ENCODE data around the gene ACADSB.

GRCh38 chr10:123086281-123086680 lies 77.5 kb downstream of the ACADSB start:
- TF ChIP-seq CTCF (IDR thresholded peaks at IDR 0.05), result no peak
- no peak for TF ChIP-seq POLR2AphosphoS5 (IDR thresholded peaks at IDR 0.05)
